ENCODE measurements around the gene NUDT14. TPM values are rescaled to one million over a fixed set of nuclear protein-coding genes. Genes with fewer than 3 reads are reported as not detected.

The NUDT14 gene
- total and polyA plus RNA-seq, 12 donors, result 4.1 to 55.8 (median 36.6) TPM

DNA sequence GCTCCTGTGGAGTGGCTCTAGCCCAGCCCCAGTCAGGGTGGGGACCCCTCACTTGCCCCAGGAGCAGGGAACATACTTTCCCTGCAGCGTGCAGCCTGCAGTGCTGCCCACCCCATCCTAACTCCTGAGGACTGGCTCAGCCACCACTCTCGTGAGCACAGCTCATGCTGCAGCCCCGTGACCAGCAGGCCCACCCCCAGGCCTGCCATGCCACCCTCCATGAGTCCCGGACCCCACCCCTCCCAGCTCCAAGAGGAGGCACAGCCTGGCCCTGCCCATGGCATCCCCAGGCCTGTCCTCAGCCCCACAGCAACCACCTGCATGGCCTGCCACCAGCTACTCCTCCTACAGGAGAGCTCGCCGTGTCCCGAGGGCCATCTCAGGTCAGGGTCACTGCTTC, 8.6 kb downstream of the NUDT14 start:
- peaks cover 17% of the 10 kb centered on the region for H3K27me3 ChIP-seq
- no peak overlapping the region for H3K4me3 ChIP-seq
- H3K27ac ChIP-seq, result no peak overlapping the region
- DNase-seq, result no peak
- peaks cover 0 to 8% of the 10 kb centered on the region in 2 donors for H3K4me1 ChIP-seq (replicated peaks in 1 of 2)
- no peaks in the 10 kb centered on the region for H3K9me3 ChIP-seq (replicated peaks in 1 of 3)
- intact Hi-C loops (cut with DNase I), result no loop called here
- 38 to 60% (median 55%) methylated on average over 2 to 7 of the region's 7 CpGs for WGBS, 4 donors
- no peaks in the 10 kb centered on the region for H3K36me3 ChIP-seq (replicated peaks in 1 of 2)
- TF ChIP-seq, protein P1, sequence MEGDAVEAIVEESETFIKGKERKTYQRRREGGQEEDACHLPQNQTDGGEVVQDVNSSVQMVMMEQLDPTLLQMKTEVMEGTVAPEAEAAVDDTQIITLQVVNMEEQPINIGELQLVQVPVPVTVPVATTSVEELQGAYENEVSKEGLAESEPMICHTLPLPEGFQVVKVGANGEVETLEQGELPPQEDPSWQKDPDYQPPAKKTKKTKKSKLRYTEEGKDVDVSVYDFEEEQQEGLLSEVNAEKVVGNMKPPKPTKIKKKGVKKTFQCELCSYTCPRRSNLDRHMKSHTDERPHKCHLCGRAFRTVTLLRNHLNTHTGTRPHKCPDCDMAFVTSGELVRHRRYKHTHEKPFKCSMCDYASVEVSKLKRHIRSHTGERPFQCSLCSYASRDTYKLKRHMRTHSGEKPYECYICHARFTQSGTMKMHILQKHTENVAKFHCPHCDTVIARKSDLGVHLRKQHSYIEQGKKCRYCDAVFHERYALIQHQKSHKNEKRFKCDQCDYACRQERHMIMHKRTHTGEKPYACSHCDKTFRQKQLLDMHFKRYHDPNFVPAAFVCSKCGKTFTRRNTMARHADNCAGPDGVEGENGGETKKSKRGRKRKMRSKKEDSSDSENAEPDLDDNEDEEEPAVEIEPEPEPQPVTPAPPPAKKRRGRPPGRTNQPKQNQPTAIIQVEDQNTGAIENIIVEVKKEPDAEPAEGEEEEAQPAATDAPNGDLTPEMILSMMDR (IDR thresholded peaks at IDR 0.05), result no peak
- no peak for TF ChIP-seq POLR2A (IDR thresholded peaks at IDR 0.05)

DNA sequence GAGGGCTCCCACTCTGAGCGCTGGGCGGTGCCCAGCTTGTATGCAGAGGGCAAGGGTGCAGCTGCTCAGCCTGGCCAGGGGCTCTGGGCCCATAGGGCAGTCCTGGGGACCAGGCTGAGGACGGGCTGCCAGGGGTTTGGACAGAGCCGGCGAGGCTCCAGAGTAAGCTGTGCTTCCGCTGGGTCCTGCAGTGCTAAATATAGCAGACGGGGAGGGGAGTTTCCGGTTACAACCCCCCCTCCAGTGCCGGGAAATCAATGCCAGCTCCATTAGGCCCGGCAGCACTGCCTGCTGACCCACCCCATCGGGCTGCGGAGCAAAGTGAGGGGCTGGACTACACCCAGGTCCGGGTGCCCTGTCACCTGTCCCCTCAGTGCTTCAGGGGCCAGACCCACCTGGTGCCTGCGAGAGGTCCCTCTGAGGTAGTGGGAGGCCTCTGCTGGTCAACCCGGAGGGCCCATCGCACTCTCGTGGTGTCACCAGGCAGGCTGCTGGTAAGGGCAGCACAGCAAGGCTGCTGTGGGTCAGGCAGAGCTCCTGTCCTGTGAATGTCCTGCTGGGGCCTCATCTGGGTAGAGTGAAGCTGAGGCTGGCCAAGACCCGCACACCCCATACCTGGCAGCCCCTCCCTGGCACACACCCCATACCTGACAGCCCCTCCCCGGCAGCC, 10.0 kb downstream of the NUDT14 start:
- no peaks in the 10 kb centered on the region for H3K36me3 ChIP-seq (replicated peaks in 1 of 2)
- no peak overlapping the region for H3K4me3 ChIP-seq
- no peak for TF ChIP-seq POLR2A (IDR thresholded peaks at IDR 0.05)
- TF ChIP-seq, protein P1 (IDR thresholded peaks at IDR 0.05), result no peak
- H3K9me3 ChIP-seq (replicated peaks in 1 of 3), result no peaks in the 10 kb centered on the region
- intact Hi-C loops (cut with DNase I), result no loop called here
- H3K27ac ChIP-seq, result no peak overlapping the region
- 17 to 40% (median 38%) methylated on average over 5 to 19 of the region's 19 CpGs for WGBS, 4 donors
- peaks cover 25% of the 10 kb centered on the region for H3K27me3 ChIP-seq
- peak in 1 of 7 donors; percentile 31 for DNase-seq
- peaks cover 0 to 8% of the 10 kb centered on the region in 2 donors for H3K4me1 ChIP-seq (replicated peaks in 1 of 2)

DNA sequence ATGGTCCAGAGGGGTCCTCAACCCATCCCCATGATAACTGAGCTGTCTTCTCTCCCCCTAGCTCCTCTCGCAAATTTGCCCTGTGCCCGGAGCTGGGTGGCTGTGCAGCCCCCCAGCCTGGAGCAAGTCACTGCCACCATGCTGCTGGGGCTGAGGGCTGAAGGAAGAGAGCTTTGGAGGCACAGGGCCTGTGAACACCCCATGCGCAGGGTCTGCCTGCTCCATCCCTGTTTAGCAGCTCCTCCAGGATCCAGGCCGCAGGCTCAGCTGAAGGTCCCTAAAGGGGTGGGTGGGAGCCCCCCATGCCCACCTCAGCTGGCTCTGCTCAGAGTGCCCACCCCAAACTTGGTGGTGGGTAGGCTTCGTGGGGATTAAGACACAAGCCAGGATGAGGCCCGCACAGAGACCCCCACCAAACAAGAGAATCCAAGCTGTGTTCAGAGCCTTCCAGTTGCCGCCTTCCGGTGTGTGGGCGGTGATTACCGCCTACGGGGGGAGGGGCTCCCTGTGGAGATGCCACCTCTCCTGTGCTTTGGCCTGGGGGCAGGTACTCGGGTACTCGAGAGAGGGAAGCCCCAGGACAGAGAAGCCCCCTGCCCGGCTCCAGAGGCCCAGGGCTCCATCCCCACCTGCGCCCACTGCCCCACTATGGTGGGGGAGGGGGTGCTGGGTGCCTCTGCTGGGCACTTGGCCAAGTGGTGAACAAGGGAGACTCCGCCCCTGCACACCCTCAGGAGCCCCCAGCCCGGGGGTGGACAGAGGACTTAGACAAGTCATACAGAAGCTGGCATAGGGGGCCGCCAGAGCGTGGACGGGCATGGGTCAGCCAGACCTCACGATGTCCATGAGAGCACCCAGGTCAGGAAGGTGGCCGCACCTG, 11.1 kb downstream of the NUDT14 start:
- peaks cover 25% of the 10 kb centered on the region for H3K27me3 ChIP-seq

More for the DNA sequence above, 11.1 kb downstream of the NUDT14 start:
- Histone ChIP-seq H3K4me1 (replicated peaks in 1 of 2) (peaks cover 0 to 8% of the 10 kb centered on the region in 2 donors), H3K27ac (no peak overlapping the region), H3K4me3 (no peak overlapping the region), H3K36me3 (replicated peaks in 1 of 2) (no peaks in the 10 kb centered on the region), H3K9me3 (replicated peaks in 1 of 3) (no peaks in the 10 kb centered on the region)
- 62 to 79% (median 69%) methylated on average over 11 to 22 of the region's 22 CpGs for WGBS, 4 donors
- DNase-seq, result no peak
- intact Hi-C loops (cut with DNase I), result no loop called here
- no peak for TF ChIP-seq POLR2A (IDR thresholded peaks at IDR 0.05)
- TF ChIP-seq, protein P1 (IDR thresholded peaks at IDR 0.05), result no peak
